Thoracic aorta (tissue), 2 donors: ENCODE results near the gene TEX11. TPM values are rescaled to one million over a fixed set of nuclear protein-coding genes. Genes with fewer than 3 reads are reported as not detected.

Experiments
- ATAC-seq: fragments of 150-250 bp; one replicate; pipeline ENCODE4 v1.8.0; 2017; ENCODE audit warnings: low read depth; ENCODE audit not compliant: insufficient number of reproducible peaks, low FRiP score
- DNase-seq: peaks from one replicate; pipeline ENCODE4 v3.0.0-alpha.2; 2020; ENCODE audit warnings: low spot score
- H3K27ac ChIP-seq, 2 donors: fragments of 200-600 bp; sonication (generic); 1 replicate in 1 of 2; 2 replicates in 1 of 2; pipeline ENCODE4 v1.5.1; 2016; ENCODE audit warnings: mild to moderate bottlenecking in 2 of 2, moderate library complexity in 2 of 2
- H3K27me3 ChIP-seq: fragments of 200-600 bp; sonication (generic); replicated peaks from 2 replicates; pipeline ENCODE4 v1.6.0; 2016; ENCODE audit warnings: mild to moderate bottlenecking; ENCODE audit not compliant: insufficient read depth
- H3K36me3 ChIP-seq: fragments of 200-600 bp; sonication (generic); one replicate; pipeline ENCODE4 v1.5.1; 2016
- H3K4me1 ChIP-seq, 2 donors: fragments of 200-600 bp; sonication (generic); 1 replicate in 1 of 2; 2 replicates in 1 of 2; pipeline versions ENCODE4 v1.5.1 to v1.6.0; 2016; ENCODE audit warnings: low read depth in 2 of 2, mild to moderate bottlenecking in 1 of 2; ENCODE audit not compliant: control insufficient read depth in 1 of 2
- H3K4me3 ChIP-seq: fragments of 200-600 bp; sonication (generic); 2 replicates; pipeline ENCODE4 v1.5.1; 2016; ENCODE audit warnings: mild to moderate bottlenecking
- H3K9me3 ChIP-seq: fragments of 200-600 bp; sonication (generic); 2 replicates; pipeline ENCODE4 v1.5.1; 2016
- total RNA-seq, 2 donors: library from RNA; depleted of rRNA; stranded (reverse); fragments of >200 nt; gene quantifications; one replicate each; pipeline versions ENCODE4 v1.1.0 to v1.2.3, GENCODE V29; 2016
- TF ChIP-seq, protein P1 (sequence below): fragments of 200-600 bp; sonication (generic); IDR thresholded peaks from one replicate; pipeline ENCODE4 v1.5.1; 2019; ENCODE audit warnings: antibody characterized with exemption

The TEX11 gene
- total RNA-seq, 2 donors from 2014 or later = not detected

DNA sequence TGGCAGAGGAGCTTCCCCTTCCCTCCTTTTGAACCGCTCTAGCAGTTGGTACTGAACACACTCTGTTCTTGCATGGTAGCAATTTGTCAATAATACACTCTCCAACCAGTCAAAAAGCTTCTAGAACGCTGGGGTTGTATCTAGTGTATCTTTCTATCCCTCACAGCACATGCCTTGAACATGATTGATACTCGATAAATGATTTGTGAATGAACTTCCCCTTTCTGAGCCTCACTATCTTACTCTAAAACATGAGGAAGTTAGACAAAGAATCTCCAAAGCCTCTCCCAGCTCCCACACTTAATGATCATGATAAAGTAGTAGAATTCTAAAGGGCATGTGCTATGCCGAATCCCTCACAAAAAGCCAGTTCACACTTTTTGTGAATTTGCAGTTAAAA is 399.4 kb downstream of the TEX11 start:
- H3K27me3 ChIP-seq = no peaks in the 10 kb centered on the region
- no peaks in the 10 kb centered on the region for H3K9me3 ChIP-seq
- TF ChIP-seq, protein P1, sequence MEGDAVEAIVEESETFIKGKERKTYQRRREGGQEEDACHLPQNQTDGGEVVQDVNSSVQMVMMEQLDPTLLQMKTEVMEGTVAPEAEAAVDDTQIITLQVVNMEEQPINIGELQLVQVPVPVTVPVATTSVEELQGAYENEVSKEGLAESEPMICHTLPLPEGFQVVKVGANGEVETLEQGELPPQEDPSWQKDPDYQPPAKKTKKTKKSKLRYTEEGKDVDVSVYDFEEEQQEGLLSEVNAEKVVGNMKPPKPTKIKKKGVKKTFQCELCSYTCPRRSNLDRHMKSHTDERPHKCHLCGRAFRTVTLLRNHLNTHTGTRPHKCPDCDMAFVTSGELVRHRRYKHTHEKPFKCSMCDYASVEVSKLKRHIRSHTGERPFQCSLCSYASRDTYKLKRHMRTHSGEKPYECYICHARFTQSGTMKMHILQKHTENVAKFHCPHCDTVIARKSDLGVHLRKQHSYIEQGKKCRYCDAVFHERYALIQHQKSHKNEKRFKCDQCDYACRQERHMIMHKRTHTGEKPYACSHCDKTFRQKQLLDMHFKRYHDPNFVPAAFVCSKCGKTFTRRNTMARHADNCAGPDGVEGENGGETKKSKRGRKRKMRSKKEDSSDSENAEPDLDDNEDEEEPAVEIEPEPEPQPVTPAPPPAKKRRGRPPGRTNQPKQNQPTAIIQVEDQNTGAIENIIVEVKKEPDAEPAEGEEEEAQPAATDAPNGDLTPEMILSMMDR = no peak
- H3K36me3 ChIP-seq = no peaks in the 10 kb centered on the region
- no peak overlapping the region for H3K27ac ChIP-seq
- DNase-seq (no peak), ATAC-seq (no peak)
- H3K4me3 ChIP-seq = no peak overlapping the region
- no peaks in the 10 kb centered on the region for H3K4me1 ChIP-seq

DNA sequence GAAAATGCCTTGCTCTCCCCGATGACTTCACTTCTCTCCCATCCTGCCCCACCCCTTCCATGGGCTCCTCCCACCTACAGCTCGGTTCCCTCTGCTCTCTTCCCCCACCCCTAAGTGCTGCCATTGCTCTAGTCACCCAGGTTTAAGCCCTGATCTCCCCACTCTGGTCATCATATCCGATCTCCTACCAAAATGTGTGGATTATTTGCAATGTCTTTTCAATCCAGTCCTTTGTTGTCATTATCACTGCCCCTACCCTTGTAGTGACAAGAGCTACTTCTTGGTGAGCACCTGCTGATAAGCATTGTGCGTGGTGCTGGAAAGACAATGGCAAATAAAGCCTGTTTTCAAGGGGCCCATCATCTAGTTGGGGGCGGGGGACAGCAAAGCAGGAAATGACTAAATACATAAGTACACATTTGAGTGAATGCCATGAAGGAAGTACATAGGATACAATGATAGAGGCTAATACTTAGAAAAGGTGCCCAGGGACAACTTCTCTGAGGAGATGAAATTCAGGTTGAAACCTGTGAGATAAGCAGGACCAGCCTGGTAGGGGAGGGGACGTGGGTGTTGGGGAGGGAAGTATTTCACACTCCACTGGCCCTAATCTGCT is 400.1 kb downstream of the TEX11 start:
- H3K27me3 ChIP-seq = no peaks in the 10 kb centered on the region
- no peak overlapping the region for H3K27ac ChIP-seq
- H3K4me3 ChIP-seq = no peak overlapping the region
- ATAC-seq (no peak), DNase-seq (no peak)
- no peaks in the 10 kb centered on the region for H3K9me3 ChIP-seq
- H3K36me3 ChIP-seq = no peaks in the 10 kb centered on the region
- TF ChIP-seq, protein P1 = no peak
- no peaks in the 10 kb centered on the region for H3K4me1 ChIP-seq

DNA sequence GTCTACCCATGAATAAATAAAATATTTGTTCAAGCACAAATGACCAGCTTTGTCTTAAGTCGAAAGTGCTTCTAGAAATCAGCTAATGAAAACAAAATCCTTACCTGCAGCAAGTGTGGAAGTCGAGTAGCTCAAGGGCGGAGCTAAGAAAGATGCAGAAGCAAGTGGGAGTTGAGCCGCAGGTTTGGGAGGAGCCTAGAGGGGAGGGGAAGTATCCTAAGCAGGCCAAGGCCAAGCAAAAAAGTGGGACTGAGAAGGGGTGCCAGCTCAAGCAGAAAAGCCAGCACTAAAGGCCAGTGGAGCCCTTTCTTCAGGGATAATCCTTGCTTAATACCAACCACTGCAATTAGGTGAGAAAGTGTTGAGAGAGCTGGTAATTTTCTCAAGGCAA is 403.1 kb downstream of the TEX11 start:
- no peaks in the 10 kb centered on the region for H3K4me1 ChIP-seq
- ATAC-seq (no peak), DNase-seq (no peak)
- H3K9me3 ChIP-seq = no peaks in the 10 kb centered on the region
- no peak overlapping the region for H3K4me3 ChIP-seq
- H3K27ac ChIP-seq = no peak overlapping the region
- TF ChIP-seq, protein P1 = no peak
- H3K36me3 ChIP-seq = peaks cover 4% of the 10 kb centered on the region
- no peaks in the 10 kb centered on the region for H3K27me3 ChIP-seq

DNA sequence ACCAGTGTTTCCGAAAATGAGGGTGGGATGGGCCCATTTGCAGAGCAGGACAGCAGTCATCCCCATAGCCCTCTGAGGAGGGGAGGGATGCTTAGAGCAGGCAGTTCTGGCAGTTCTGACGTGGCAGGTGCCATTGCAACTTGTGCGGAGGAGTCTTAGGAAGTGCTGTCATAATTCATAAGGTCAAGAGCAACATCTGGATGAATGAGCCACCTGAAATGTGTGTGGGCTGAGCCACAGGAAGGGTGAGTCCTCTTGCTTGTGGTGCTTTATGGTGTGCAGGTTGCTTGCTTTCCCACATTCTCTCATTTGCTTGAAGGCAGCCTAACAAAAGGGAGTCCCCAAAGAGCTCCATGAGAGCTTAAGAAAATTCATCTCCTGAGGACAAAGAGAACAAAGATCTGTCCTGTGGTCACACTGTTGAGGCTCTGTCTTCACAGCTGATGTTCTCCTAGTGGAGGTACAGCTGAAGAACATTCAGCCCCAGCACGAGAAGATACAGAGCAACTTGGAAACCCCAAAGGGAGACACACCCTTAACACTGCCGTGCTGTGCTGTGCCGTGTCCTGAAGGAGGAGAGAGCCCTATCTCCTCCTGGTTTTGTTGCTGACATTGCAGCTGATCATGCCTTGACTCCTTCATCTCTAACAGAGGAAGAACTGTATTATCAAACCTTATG is 403.6 kb downstream of the TEX11 start:
- DNase-seq (no peak), ATAC-seq (no peak)
- H3K27me3 ChIP-seq = no peaks in the 10 kb centered on the region

DNA sequence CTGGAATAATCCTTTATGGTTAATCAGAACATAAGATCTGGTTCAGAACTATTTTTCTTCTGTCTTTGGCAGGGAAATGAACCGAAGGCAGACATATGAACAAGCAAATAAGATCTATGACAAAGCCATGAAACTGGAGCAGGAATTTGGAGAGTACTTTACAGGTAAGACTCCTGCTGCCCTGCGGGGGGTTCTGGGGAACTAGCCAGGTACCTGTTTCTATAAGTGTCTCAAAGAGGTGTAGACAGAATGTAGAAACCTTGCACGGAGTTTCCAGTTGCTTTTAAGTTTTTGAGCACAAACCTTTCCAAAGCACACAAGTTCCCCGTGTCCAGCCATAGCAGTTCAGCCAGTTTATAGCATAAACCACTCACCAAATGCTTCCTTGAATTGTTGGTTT is 407.7 kb downstream of the TEX11 start:
- Histone ChIP-seq H3K36me3 (peaks cover 7% of the 10 kb centered on the region), H3K4me1 (no peaks in the 10 kb centered on the region), H3K4me3 (no peak overlapping the region), H3K27ac (no peak overlapping the region), H3K9me3 (no peaks in the 10 kb centered on the region), H3K27me3 (no peaks in the 10 kb centered on the region)
- DNase-seq (no peak), ATAC-seq (no peak)
- TF ChIP-seq, protein P1 = no peak

More for the DNA sequence above, 403.6 kb downstream of the TEX11 start:
- Histone ChIP-seq H3K36me3 (peaks cover 7% of the 10 kb centered on the region), H3K9me3 (no peaks in the 10 kb centered on the region), H3K4me3 (no peak overlapping the region), H3K27ac (no peak overlapping the region), H3K4me1 (no peaks in the 10 kb centered on the region)
- TF ChIP-seq, protein P1 = no peak
